Measurements from ENCODE around the gene CCDC183.

The CCDC183 gene

GRCh38 chr9:136756836-136757235 lies 39.3 kb upstream of the CCDC183 start:
- no peaks in the 10 kb centered on the region for H3K4me1 ChIP-seq (ENCODE audit: insufficient read depth, low read length, severe bottlenecking)

GRCh38 chr9:136757328-136757727 lies 38.8 kb upstream of the CCDC183 start:
- Histone ChIP-seq H3K9me2 (ENCODE audit: low read depth, low read length) (no peaks in the 10 kb centered on the region), H3K27ac (ENCODE audit: low read depth, low read length, poor library complexity, severe bottlenecking) (no peak overlapping the region), H3K9ac (ENCODE audit: low read length) (no peak overlapping the region), H3K36me3 (ENCODE audit: insufficient read depth, low read length) (no peaks in the 10 kb centered on the region; the same call in 1 of the 2 replicates), H3K27me3 (ENCODE audit: insufficient read depth, low read length) (peaks cover 36% of the 10 kb centered on the region; the same call in 1 of the 2 replicates), H4K20me1 (ENCODE audit: insufficient read depth, low read length) (no peaks in the 10 kb centered on the region), H3K4me2 (ENCODE audit: low read length) (no peak overlapping the region), H3K9me3 (ENCODE audit: low read length) (peaks cover 7% of the 10 kb centered on the region), H2AFZ (ENCODE audit: low read length) (no peak overlapping the region), H3K4me1 (ENCODE audit: insufficient read depth, low read length, severe bottlenecking) (no peaks in the 10 kb centered on the region), H3K79me2 (ENCODE audit: insufficient read depth, low read length) (no peaks in the 10 kb centered on the region), H3K4me3 (ENCODE audit: low read depth, low read length, poor library complexity, severe bottlenecking) (no peak overlapping the region), H3F3A (ENCODE audit: insufficient read depth, low read length) (no peaks in the 10 kb centered on the region)
- TF ChIP-seq EZH2 (IDR thresholded peaks at IDR 0.05; ENCODE audit: borderline replicate concordance, low read length), result no peak
- TF ChIP-seq CTCF (IDR thresholded peaks at IDR 0.05; ENCODE audit: low read length), result no peak

More at GRCh38 chr9:136756836-136757235, 39.3 kb upstream of the CCDC183 start:
- no peak overlapping the region for H3K27ac ChIP-seq (ENCODE audit: low read depth, low read length, poor library complexity, severe bottlenecking)
- no peak overlapping the region for H3K4me2 ChIP-seq (ENCODE audit: low read length)
- no peak overlapping the region for H2AFZ ChIP-seq (ENCODE audit: low read length)
- no peaks in the 10 kb centered on the region for H3F3A ChIP-seq (ENCODE audit: insufficient read depth, low read length)
- peaks cover 1% of the 10 kb centered on the region; the same call in 1 of the 2 replicates for H3K36me3 ChIP-seq (ENCODE audit: insufficient read depth, low read length)
- H3K27me3 ChIP-seq (ENCODE audit: insufficient read depth, low read length), result peaks cover 40% of the 10 kb centered on the region; the same call in 1 of the 2 replicates
- no peak overlapping the region for H3K4me3 ChIP-seq (ENCODE audit: low read depth, low read length, poor library complexity, severe bottlenecking)
- no peaks in the 10 kb centered on the region for H3K9me2 ChIP-seq (ENCODE audit: low read depth, low read length)
- TF ChIP-seq EZH2 (IDR thresholded peaks at IDR 0.05; ENCODE audit: borderline replicate concordance, low read length) (no peak), CTCF (IDR thresholded peaks at IDR 0.05; ENCODE audit: low read length) (no peak)
- no peaks in the 10 kb centered on the region for H4K20me1 ChIP-seq (ENCODE audit: insufficient read depth, low read length)
- no peaks in the 10 kb centered on the region for H3K79me2 ChIP-seq (ENCODE audit: insufficient read depth, low read length)
- peaks cover 10% of the 10 kb centered on the region for H3K9me3 ChIP-seq (ENCODE audit: low read length)
- no peak overlapping the region for H3K9ac ChIP-seq (ENCODE audit: low read length)

- Histone ChIP-seq H3K27ac (ENCODE audit: low read depth, low read length, poor library complexity, severe bottlenecking) (no peak overlapping the region), H3K9ac (ENCODE audit: low read length) (no peak overlapping the region), H3K4me1 (ENCODE audit: insufficient read depth, low read length, severe bottlenecking) (no peaks in the 10 kb centered on the region), H3K4me3 (ENCODE audit: low read depth, low read length, poor library complexity, severe bottlenecking) (no peak overlapping the region), H3K36me3 (ENCODE audit: insufficient read depth, low read length) (no peaks in the 10 kb centered on the region; the same call in 1 of the 2 replicates), H3K9me3 (ENCODE audit: low read length) (peaks cover 3% of the 10 kb centered on the region), H3K27me3 (ENCODE audit: insufficient read depth, low read length) (peaks cover 36% of the 10 kb centered on the region; the same call in 1 of the 2 replicates), H3K4me2 (ENCODE audit: low read length) (no peak overlapping the region), H3F3A (ENCODE audit: insufficient read depth, low read length) (no peaks in the 10 kb centered on the region), H2AFZ (ENCODE audit: low read length) (no peak overlapping the region), H3K79me2 (ENCODE audit: insufficient read depth, low read length) (no peaks in the 10 kb centered on the region), H3K9me2 (ENCODE audit: low read depth, low read length) (no peaks in the 10 kb centered on the region), H4K20me1 (ENCODE audit: insufficient read depth, low read length) (no peaks in the 10 kb centered on the region)
- TF ChIP-seq CTCF (IDR thresholded peaks at IDR 0.05; ENCODE audit: low read length), result no peak
- TF ChIP-seq EZH2 (IDR thresholded peaks at IDR 0.05; ENCODE audit: borderline replicate concordance, low read length), result no peak
These were observed 38.4 kb upstream of the CCDC183 start for GRCh38 chr9:136757751-136758140.
